Measurements from ENCODE around the gene SLC16A8. TPM values are rescaled to one million over a fixed set of nuclear protein-coding genes. Genes with fewer than 3 reads are reported as not detected.

Gene SLC16A8
- total RNA-seq, 1 donor from 2014 or later = 0.08 TPM

DNA sequence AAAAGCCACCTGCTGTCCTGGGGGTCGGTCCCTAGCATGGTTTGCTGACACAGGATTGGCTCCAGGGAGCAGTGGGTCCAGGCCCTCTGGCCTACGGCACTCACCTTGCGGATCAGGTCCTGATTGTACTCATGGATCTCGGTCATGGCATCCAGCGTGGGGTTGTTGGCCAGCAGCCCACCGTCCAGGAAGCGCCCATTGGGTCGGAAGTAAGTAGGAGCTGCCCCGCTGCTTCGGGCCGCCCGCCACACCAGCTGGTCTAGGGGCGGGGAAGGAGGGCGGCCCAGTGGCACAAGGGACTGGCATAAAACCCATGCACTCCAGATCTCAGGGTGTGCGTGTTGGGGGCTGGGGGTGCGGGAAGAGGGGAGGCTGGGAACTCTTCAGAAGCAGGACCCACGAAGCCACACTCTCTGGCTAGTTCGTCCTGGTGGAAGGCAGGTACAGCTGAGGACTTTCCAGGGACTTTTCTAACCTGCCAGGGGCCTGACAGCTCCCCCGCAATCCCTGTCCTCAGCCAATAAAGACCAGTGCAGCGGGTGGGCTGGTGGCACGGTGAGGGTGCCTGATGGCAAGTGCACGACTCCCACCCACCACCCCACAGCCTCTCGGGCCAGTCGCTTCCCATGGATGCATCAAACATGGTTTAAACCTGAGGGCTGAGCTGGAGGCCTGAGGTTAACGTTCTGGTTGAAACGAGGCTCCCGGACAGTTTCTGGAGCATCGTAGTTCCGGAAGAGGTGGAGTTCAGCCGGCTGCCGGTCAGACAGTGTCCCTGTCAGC is 31.6 kb upstream of the SLC16A8 start:
- Histone ChIP-seq H3K4me3 (ENCODE audit: low read depth, low read length) (no peak overlapping the region), H3K36me3 (ENCODE audit: control insufficient read depth, insufficient read depth, low read length) (no peaks in the 10 kb centered on the region), H3K27me3 (ENCODE audit: control insufficient read depth, insufficient read depth, low read length) (peaks cover 3% of the 10 kb centered on the region)
- TF ChIP-seq, protein P1, sequence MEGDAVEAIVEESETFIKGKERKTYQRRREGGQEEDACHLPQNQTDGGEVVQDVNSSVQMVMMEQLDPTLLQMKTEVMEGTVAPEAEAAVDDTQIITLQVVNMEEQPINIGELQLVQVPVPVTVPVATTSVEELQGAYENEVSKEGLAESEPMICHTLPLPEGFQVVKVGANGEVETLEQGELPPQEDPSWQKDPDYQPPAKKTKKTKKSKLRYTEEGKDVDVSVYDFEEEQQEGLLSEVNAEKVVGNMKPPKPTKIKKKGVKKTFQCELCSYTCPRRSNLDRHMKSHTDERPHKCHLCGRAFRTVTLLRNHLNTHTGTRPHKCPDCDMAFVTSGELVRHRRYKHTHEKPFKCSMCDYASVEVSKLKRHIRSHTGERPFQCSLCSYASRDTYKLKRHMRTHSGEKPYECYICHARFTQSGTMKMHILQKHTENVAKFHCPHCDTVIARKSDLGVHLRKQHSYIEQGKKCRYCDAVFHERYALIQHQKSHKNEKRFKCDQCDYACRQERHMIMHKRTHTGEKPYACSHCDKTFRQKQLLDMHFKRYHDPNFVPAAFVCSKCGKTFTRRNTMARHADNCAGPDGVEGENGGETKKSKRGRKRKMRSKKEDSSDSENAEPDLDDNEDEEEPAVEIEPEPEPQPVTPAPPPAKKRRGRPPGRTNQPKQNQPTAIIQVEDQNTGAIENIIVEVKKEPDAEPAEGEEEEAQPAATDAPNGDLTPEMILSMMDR (IDR thresholded peaks at IDR 0.05; ENCODE audit: insufficient read depth, low read length, poor library complexity, severe bottlenecking) = no peak
- no peak for DNase-seq (ENCODE audit: low read depth)

DNA sequence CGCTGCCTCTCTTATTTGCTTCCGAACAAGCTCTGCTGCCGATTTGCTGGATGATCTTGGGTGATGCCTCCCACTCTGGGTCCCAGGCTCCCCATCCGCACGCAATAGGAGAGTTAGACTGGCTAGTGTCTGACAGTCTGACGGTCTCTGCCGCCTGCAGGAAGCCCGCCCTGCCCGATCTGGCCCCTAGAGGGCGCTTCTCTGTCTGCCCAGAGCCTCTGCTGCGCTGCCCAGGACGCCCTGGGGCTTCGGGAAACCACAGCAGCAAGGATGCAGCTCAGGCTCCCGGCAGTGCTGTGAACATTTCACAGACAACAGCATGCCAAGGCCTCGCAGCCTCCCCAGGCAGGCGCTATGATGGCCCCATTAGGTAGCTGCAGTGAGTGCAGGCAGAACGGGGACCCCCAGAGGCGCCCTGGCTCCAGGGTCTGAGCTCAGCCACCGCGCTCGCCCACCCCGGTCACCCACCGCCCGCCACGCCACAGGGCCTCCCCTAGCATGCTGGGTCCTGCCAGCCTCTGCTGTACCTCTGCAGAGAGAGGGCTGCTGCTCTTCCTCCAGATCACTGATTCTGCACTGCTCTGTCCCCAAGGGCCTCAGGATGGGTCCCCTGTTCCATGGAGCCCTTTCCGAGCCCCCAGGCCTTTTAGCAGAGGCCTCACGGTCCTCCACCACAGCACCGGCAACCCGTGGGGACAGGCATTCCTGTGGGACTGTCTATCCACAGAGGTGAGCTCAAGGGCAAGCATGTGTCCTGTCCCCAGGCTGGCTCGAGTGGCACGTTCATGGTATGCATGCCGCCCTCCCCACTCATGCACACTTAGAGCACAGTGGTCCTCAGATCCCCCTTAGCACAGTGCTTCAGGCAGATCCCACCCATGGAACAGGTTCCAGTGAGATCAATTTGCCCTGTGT is 30.8 kb upstream of the SLC16A8 start:
- no peak overlapping the region for H3K4me3 ChIP-seq (ENCODE audit: low read depth, low read length)
- DNase-seq (ENCODE audit: low read depth) = peak; percentile 26
- TF ChIP-seq, protein P1 (IDR thresholded peaks at IDR 0.05; ENCODE audit: insufficient read depth, low read length, poor library complexity, severe bottlenecking) = peak; percentile 96
- H3K27me3 ChIP-seq (ENCODE audit: control insufficient read depth, insufficient read depth, low read length) = peaks cover 3% of the 10 kb centered on the region
- H3K36me3 ChIP-seq (ENCODE audit: control insufficient read depth, insufficient read depth, low read length) = no peaks in the 10 kb centered on the region

DNA sequence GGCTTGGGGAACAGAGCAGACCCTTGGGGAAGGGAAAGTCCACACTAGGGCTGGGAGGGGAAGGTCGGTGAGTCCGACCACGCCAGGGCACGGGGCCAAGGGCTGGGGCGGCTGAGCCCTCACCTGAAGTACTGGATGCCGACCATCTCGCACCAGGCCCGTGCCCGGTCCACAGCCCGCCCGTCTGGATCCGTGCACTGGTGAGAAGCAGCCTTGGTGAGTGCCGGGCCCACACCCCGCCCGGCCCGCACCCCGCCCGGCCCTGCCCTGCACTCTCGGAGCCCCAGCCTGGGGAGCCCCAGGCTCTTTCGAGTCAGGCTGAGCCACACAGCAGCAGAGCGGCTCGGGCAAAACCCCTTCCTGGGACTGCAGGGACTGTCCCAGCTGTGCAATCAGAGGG is 28.4 kb upstream of the SLC16A8 start:
- TF ChIP-seq, protein P1 (IDR thresholded peaks at IDR 0.05; ENCODE audit: insufficient read depth, low read length, poor library complexity, severe bottlenecking) = no peak
- H3K36me3 ChIP-seq (ENCODE audit: control insufficient read depth, insufficient read depth, low read length) = no peaks in the 10 kb centered on the region
- peaks cover 3% of the 10 kb centered on the region for H3K27me3 ChIP-seq (ENCODE audit: control insufficient read depth, insufficient read depth, low read length)
- DNase-seq (ENCODE audit: low read depth) = no peak
- no peak overlapping the region for H3K4me3 ChIP-seq (ENCODE audit: low read depth, low read length)

DNA sequence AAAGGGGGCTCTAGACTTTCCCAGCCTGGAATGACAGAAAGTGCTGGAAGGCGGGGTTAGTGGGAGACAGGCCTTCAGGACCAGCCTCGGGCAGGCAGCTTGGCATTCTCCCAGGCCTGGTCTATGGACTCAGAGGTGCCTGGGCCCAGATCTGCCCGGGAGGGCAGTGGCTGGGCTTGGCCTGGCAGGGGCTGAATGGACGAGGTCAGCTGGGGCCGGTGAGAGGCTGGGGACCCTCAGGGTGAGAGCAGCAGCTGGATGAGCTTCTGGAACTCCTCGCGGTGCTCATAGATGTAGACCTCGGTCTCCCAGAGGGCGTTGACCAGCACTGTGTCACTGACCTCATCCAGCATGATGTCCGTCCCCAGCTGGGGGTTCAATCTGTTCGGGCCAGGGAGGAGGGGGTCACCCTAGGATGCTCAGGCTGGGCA is 28.0 kb upstream of the SLC16A8 start:
- Histone ChIP-seq H3K4me3 (ENCODE audit: low read depth, low read length) (no peak overlapping the region), H3K27me3 (ENCODE audit: control insufficient read depth, insufficient read depth, low read length) (peaks cover 3% of the 10 kb centered on the region), H3K36me3 (ENCODE audit: control insufficient read depth, insufficient read depth, low read length) (no peaks in the 10 kb centered on the region)
- TF ChIP-seq, protein P1 (IDR thresholded peaks at IDR 0.05; ENCODE audit: insufficient read depth, low read length, poor library complexity, severe bottlenecking) = no peak
- DNase-seq (ENCODE audit: low read depth) = no peak

DNA sequence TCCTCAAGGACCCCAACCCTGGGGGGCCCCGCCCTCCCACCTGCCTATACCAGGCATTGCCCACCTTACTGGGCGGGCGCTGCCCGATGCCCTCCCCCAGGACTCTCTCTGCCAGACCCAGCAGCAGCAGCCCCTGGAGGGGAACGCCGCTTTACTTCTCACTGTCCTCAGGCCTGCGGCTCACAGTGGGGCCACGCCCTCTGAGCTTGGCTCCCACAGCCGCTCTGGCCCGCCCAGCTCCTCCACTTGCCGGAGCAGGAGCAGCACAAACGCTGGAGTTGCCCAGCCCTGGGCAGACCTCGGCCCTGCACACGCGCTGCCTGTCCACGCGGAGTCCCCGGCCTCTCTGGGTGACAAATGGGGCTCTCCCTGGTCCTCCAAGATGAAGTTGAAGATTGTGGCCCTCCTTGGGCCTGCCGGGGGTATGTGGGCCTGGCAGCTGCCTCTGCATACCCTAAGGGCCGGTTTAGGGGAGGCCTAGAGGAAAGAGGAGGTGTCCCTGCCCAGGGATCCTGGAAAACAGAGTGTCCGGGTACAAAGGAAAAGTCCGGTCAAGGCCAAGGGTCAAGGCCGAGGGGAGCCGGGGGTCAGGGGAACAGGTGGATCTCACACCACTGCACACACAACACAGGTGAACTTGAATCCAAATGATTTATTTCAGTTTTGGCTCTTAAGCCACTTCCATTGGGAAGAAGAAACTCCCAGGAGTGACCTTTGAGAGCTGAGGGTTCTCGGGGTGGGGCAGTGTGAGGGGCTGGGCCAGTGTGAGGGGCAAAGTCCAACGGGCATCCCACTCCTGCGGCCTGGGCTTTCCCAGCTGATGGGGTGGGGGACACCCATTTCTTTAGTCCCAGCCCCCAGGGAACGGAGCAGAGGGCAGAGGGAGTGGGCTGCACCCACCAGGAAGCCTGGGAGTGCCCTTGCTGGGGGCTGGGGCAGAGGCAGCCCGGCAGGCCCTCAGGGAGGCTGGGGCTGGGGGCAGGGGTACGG is 27.2 kb upstream of the SLC16A8 start:
- H3K4me3 ChIP-seq (ENCODE audit: low read depth, low read length) = peak overlapping the region; percentile 4
- peak; percentile 29 for DNase-seq (ENCODE audit: low read depth)

More for the DNA sequence above, 27.2 kb upstream of the SLC16A8 start:
- Histone ChIP-seq H3K36me3 (ENCODE audit: control insufficient read depth, insufficient read depth, low read length) (no peaks in the 10 kb centered on the region), H3K27me3 (ENCODE audit: control insufficient read depth, insufficient read depth, low read length) (peaks cover 3% of the 10 kb centered on the region)
- TF ChIP-seq, protein P1 (IDR thresholded peaks at IDR 0.05; ENCODE audit: insufficient read depth, low read length, poor library complexity, severe bottlenecking) = no peak
